Measurements from ENCODE around the gene TSNAX.

DNA sequence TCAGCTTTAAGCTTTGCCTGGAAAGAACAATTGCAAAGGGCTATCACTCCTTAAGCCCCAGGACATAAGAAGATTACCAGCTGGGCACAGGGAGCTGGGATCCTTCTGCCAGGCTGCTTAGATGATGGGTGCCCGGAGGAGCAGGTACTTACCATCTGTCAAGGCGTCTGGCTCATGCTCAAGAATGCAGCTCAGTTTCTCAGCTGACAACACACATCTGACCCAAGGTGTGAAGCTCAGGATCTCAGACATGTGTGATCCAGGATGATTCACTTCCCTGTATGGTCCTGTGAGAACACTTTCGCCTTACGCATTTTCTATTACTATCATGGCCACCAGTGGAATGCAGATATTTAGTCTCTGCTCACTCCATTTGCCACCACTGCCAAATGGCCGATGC, 83.4 kb downstream of the TSNAX start:
- no peak for TF ChIP-seq CTCF (IDR thresholded peaks at IDR 0.05)
- TF ChIP-seq POLR2A (IDR thresholded peaks at IDR 0.05): no peak
- no peak for TF ChIP-seq EP300 (IDR thresholded peaks at IDR 0.05)
